A204.1 (cell line): ENCODE results near the gene CST1.
"Not testable (repeated sequence)": the region's sequence is repeated elsewhere in the genome, so short reads cannot be mapped to it uniquely, and the experiment has no call there.

Experiments used
- FAIRE-seq: peaks from 2 replicates; lab custom pipeline; 2012; peaks lifted over from hg19 to GRCh38; lab: Jason Lieb, UNC

CST1 gene

GRCh38 chr20:23754731-23755130 lies 4.0 kb upstream of the CST1 start:
- no peak for FAIRE-seq

- FAIRE-seq: no peak
Measured at GRCh38 chr20:23753589-23753988, 2.9 kb upstream of the CST1 start.

GRCh38 chr20:23753194-23753548 lies 2.4 kb upstream of the CST1 start:
- no peak for FAIRE-seq

- no peak for FAIRE-seq
Measured at GRCh38 chr20:23752481-23753193, 1.9 kb upstream of the CST1 start.

- no peak for FAIRE-seq
Measured at GRCh38 chr20:23752019-23752418, 1.3 kb upstream of the CST1 start.

- FAIRE-seq: no peak
Measured at GRCh38 chr20:23749746-23750145, 989 bp downstream of the CST1 start.

- FAIRE-seq: not testable (repeated sequence)
Measured at GRCh38 chr20:23748975-23749374, 1.8 kb downstream of the CST1 start.

GRCh38 chr20:23747551-23747950 lies 3.2 kb downstream of the CST1 start:
- not testable (repeated sequence) for FAIRE-seq

- FAIRE-seq: not testable (repeated sequence)
Measured at GRCh38 chr20:23747092-23747491, 3.6 kb downstream of the CST1 start.

GRCh38 chr20:23746321-23746720 lies 4.4 kb downstream of the CST1 start:
- no peak for FAIRE-seq

GRCh38 chr20:23745247-23745646 lies 5.5 kb downstream of the CST1 start:
- FAIRE-seq: no peak

GRCh38 chr20:23744817-23745216 lies 5.9 kb downstream of the CST1 start:
- FAIRE-seq: no peak

GRCh38 chr20:23735391-23735790 lies 15.3 kb downstream of the CST1 start:
- FAIRE-seq: not testable (repeated sequence)

GRCh38 chr20:23734949-23735348 lies 15.8 kb downstream of the CST1 start:
- FAIRE-seq: not testable (repeated sequence)

GRCh38 chr20:23734440-23734839 lies 16.3 kb downstream of the CST1 start:
- FAIRE-seq: not testable (repeated sequence)

GRCh38 chr20:23727016-23727415 lies 23.7 kb downstream of the CST1 start:
- no peak for FAIRE-seq

- no peak for FAIRE-seq
Measured at GRCh38 chr20:23725102-23725501, 25.6 kb downstream of the CST1 start.

- FAIRE-seq: not testable (repeated sequence)
Measured at GRCh38 chr20:23723659-23724307, 27.0 kb downstream of the CST1 start.

- not testable (repeated sequence) for FAIRE-seq
Measured at GRCh38 chr20:23722851-23723250, 27.9 kb downstream of the CST1 start.

- no peak for FAIRE-seq
Measured at GRCh38 chr20:23721962-23722361, 28.8 kb downstream of the CST1 start.

- FAIRE-seq: not testable (repeated sequence)
Measured at GRCh38 chr20:23719351-23719750, 31.4 kb downstream of the CST1 start.

GRCh38 chr20:23711778-23712177 lies 39.0 kb downstream of the CST1 start:
- FAIRE-seq: not testable (repeated sequence)

- no peak for FAIRE-seq
Measured at GRCh38 chr20:23710771-23711170, 40.0 kb downstream of the CST1 start.

- FAIRE-seq: no peak
Measured at GRCh38 chr20:23705895-23706294, 44.8 kb downstream of the CST1 start.
